Mesendoderm (in vitro differentiated cells): ENCODE measurements around the gene SMARCD3.

Experiments used
- DNase-seq: peaks from one replicate; pipeline ENCODE4 v3.0.0; 2013
- H2AK5ac ChIP-seq: 2 replicates; pipeline ENCODE4 v1.6.1; 2013; ENCODE audit warnings: low read length, inconsistent platforms
- H2BK120ac ChIP-seq: 2 replicates; pipeline ENCODE4 v1.6.1; 2013; ENCODE audit warnings: low read depth, mild to moderate bottlenecking, low read length, moderate library complexity, mixed read lengths
- H2BK15ac ChIP-seq: replicated peaks from 2 replicates; pipeline ENCODE4 v1.6.1; 2013; ENCODE audit warnings: low read depth, mild to moderate bottlenecking, moderate library complexity
- H2BK5ac ChIP-seq: 2 replicates; pipeline ENCODE4 v1.6.1; 2013; ENCODE audit warnings: low read length, inconsistent platforms
- H3K18ac ChIP-seq: 2 replicates; pipeline ENCODE4 v1.6.1; 2013; ENCODE audit warnings: mild to moderate bottlenecking, low read length, mixed read lengths
- H3K23ac ChIP-seq: one replicate; pipeline ENCODE4 v1.6.1; 2013; ENCODE audit warnings: low read length
- H3K27ac ChIP-seq: 2 replicates; pipeline ENCODE4 v1.5.1; 2013; ENCODE audit warnings: low read depth, mild to moderate bottlenecking, inconsistent platforms, low read length, moderate library complexity
- H3K27me3 ChIP-seq: 2 replicates; pipeline ENCODE4 v1.6.1; 2013; ENCODE audit warnings: low read length, control low read depth, mild to moderate bottlenecking, inconsistent platforms; ENCODE audit not compliant: insufficient read depth, poor library complexity
- H3K36me3 ChIP-seq: 2 replicates; pipeline ENCODE4 v1.6.1; 2013; ENCODE audit warnings: low read length, inconsistent platforms; ENCODE audit not compliant: control insufficient read depth, insufficient read depth
- H3K4ac ChIP-seq: one replicate; pipeline ENCODE4 v1.6.1; 2013; ENCODE audit warnings: low read depth, mild to moderate bottlenecking, low read length, moderate library complexity
- H3K4me1 ChIP-seq: 2 replicates; pipeline ENCODE4 v1.6.1; 2013; ENCODE audit warnings: low read depth, low read length, inconsistent platforms; ENCODE audit not compliant: control insufficient read depth
- H3K4me2 ChIP-seq: 2 replicates; pipeline ENCODE4 v1.6.1; 2013; ENCODE audit warnings: low read length
- H3K4me3 ChIP-seq: 2 replicates; pipeline ENCODE4 v1.5.1; 2013; ENCODE audit warnings: mild to moderate bottlenecking, low read length
- H3K56ac ChIP-seq: one replicate; pipeline ENCODE4 v1.6.1; 2013; ENCODE audit warnings: low read length
- H3K79me1 ChIP-seq: 2 replicates; pipeline ENCODE4 v1.6.1; 2013; ENCODE audit warnings: low read length, inconsistent platforms
- H3K79me2 ChIP-seq: 2 replicates; pipeline ENCODE4 v1.6.1; 2013; ENCODE audit warnings: mild to moderate bottlenecking, low read length; ENCODE audit not compliant: control insufficient read depth, insufficient read depth
- H3K9ac ChIP-seq: 2 replicates; pipeline ENCODE4 v1.6.1; 2013; ENCODE audit warnings: low read length, inconsistent platforms
- H4K5ac ChIP-seq: one replicate; pipeline ENCODE4 v1.6.1; 2013; ENCODE audit warnings: low read length
- H4K8ac ChIP-seq: one replicate; pipeline ENCODE4 v1.6.1; 2013; ENCODE audit warnings: low read depth, mild to moderate bottlenecking, control low read depth, low read length, moderate library complexity
- WGBS: extraction: QIAGEN DNeasy Blood & Tissue Kit; methylation state at CpG from one replicate; pipeline ENCODE4 v1.1.7; 2013; ENCODE audit warnings: low lambda C conversion rate, missing lambda C conversion rate; ENCODE audit not compliant: insufficient coverage; ENCODE audit errors: extremely low coverage; 5-methylcytosine and 5-hydroxymethylcytosine counted together

SMARCD3 gene

GRCh38 chr7:151246102-151246850 is 2.2 kb downstream of the SMARCD3 start:
- Histone ChIP-seq H3K56ac (peak overlapping the region; percentile 17), H2AK5ac (no peak overlapping the region), H3K36me3 (no peaks in the 10 kb centered on the region), H3K9ac (no peak overlapping the region), H2BK5ac (no peak overlapping the region), H3K79me2 (no peaks in the 10 kb centered on the region), H4K5ac (no peak overlapping the region), H3K27me3 (peaks cover 2% of the 10 kb centered on the region), H3K4me2 (peak overlapping the region; percentile 39), H3K27ac (no peak overlapping the region), H3K4me3 (no peak overlapping the region), H2BK120ac (no peak overlapping the region), H2BK15ac (no peak overlapping the region), H3K18ac (no peak overlapping the region), H3K4me1 (peaks cover 24% of the 10 kb centered on the region), H3K23ac (peak overlapping the region; percentile 37), H3K79me1 (no peaks in the 10 kb centered on the region), H3K4ac (no peak overlapping the region), H4K8ac (no peak overlapping the region)
- WGBS, result no CpG with 5 or more reads among the region's 13 CpGs
- peak; percentile 49 for DNase-seq

GRCh38 chr7:151245360-151246101 is 3.0 kb downstream of the SMARCD3 start:
- H2AK5ac ChIP-seq, result no peak overlapping the region
- no peak overlapping the region for H3K23ac ChIP-seq
- H3K27ac ChIP-seq, result no peak overlapping the region
- H3K9ac ChIP-seq, result peak overlapping the region; percentile 5
- H3K27me3 ChIP-seq, result peaks cover 2% of the 10 kb centered on the region
- H3K79me1 ChIP-seq, result no peaks in the 10 kb centered on the region
- peaks cover 21% of the 10 kb centered on the region for H3K4me1 ChIP-seq
- no peak overlapping the region for H3K18ac ChIP-seq
- no peak overlapping the region for H2BK120ac ChIP-seq
- H4K5ac ChIP-seq, result no peak overlapping the region
- no peaks in the 10 kb centered on the region for H3K36me3 ChIP-seq
- no CpG with 5 or more reads among the region's 60 CpGs for WGBS
- no peak overlapping the region for H2BK5ac ChIP-seq
- peak overlapping the region; percentile 39 for H3K4me2 ChIP-seq
- no peak overlapping the region for H3K4ac ChIP-seq
- H3K79me2 ChIP-seq, result no peaks in the 10 kb centered on the region
- no peak overlapping the region for H2BK15ac ChIP-seq
- no peak overlapping the region for H4K8ac ChIP-seq
- no peak for DNase-seq
- H3K4me3 ChIP-seq, result no peak overlapping the region
- H3K56ac ChIP-seq, result peak overlapping the region; percentile 56

GRCh38 chr7:151244841-151245346 is 3.6 kb downstream of the SMARCD3 start:
- H3K27ac ChIP-seq, result no peak overlapping the region
- WGBS, result no CpG with 5 or more reads among the region's 15 CpGs

GRCh38 chr7:151244196-151244840 is 4.2 kb downstream of the SMARCD3 start:
- H3K79me2 ChIP-seq, result no peaks in the 10 kb centered on the region
- H3K36me3 ChIP-seq, result peaks cover 1% of the 10 kb centered on the region
- H3K56ac ChIP-seq, result no peak overlapping the region
- H4K5ac ChIP-seq, result no peak overlapping the region
- no peak overlapping the region for H3K18ac ChIP-seq
- H3K27ac ChIP-seq, result no peak overlapping the region
- no peak overlapping the region for H3K4ac ChIP-seq
- H3K4me1 ChIP-seq, result peaks cover 12% of the 10 kb centered on the region
- peak; percentile 60 for DNase-seq
- H2BK5ac ChIP-seq, result no peak overlapping the region
- no peak overlapping the region for H2BK120ac ChIP-seq
- H3K23ac ChIP-seq, result no peak overlapping the region
- peaks cover 2% of the 10 kb centered on the region for H3K27me3 ChIP-seq
- H2BK15ac ChIP-seq, result no peak overlapping the region
- H3K4me2 ChIP-seq, result no peak overlapping the region
- no peaks in the 10 kb centered on the region for H3K79me1 ChIP-seq
- WGBS, result no CpG with 5 or more reads among the region's 10 CpGs
- H2AK5ac ChIP-seq, result no peak overlapping the region
- no peak overlapping the region for H3K9ac ChIP-seq
- H3K4me3 ChIP-seq, result no peak overlapping the region
- H4K8ac ChIP-seq, result no peak overlapping the region

More at GRCh38 chr7:151244841-151245346, 3.6 kb downstream of the SMARCD3 start:
- Histone ChIP-seq H2BK120ac (no peak overlapping the region), H3K23ac (no peak overlapping the region), H4K8ac (no peak overlapping the region), H3K56ac (peak overlapping the region; percentile 56), H2AK5ac (no peak overlapping the region), H3K4me1 (peaks cover 16% of the 10 kb centered on the region), H3K4ac (no peak overlapping the region), H3K4me3 (no peak overlapping the region), H4K5ac (no peak overlapping the region), H2BK15ac (no peak overlapping the region), H3K79me1 (no peaks in the 10 kb centered on the region), H3K27me3 (peaks cover 2% of the 10 kb centered on the region), H3K79me2 (no peaks in the 10 kb centered on the region), H3K4me2 (peak overlapping the region; percentile 26), H2BK5ac (no peak overlapping the region), H3K9ac (no peak overlapping the region), H3K36me3 (no peaks in the 10 kb centered on the region), H3K18ac (no peak overlapping the region)
- no peak for DNase-seq

GRCh38 chr7:151243408-151244195 is 4.9 kb downstream of the SMARCD3 start:
- Histone ChIP-seq H2BK120ac (no peak overlapping the region), H3K4ac (no peak overlapping the region), H4K8ac (no peak overlapping the region), H2BK15ac (no peak overlapping the region), H3K9ac (no peak overlapping the region), H2AK5ac (no peak overlapping the region), H3K23ac (no peak overlapping the region), H2BK5ac (no peak overlapping the region), H3K4me3 (no peak overlapping the region), H3K56ac (no peak overlapping the region), H3K4me1 (peaks cover 9% of the 10 kb centered on the region), H3K4me2 (no peak overlapping the region), H3K36me3 (peaks cover 1% of the 10 kb centered on the region), H3K27ac (no peak overlapping the region), H3K27me3 (peaks cover 2% of the 10 kb centered on the region), H3K79me2 (no peaks in the 10 kb centered on the region), H4K5ac (no peak overlapping the region), H3K79me1 (no peaks in the 10 kb centered on the region), H3K18ac (no peak overlapping the region)
- no CpG with 5 or more reads among the region's 17 CpGs for WGBS
- DNase-seq, result no peak
